Ecto neural progenitor cell (in vitro differentiated cells): ENCODE results near the gene NNMT.

Experiments
- DNase-seq: peaks from one replicate; pipeline ENCODE4 v3.0.0-alpha.2; 2018; ENCODE audit warnings: low spot score

NNMT gene

GRCh38 chr11:114348200-114349191, 52.3 kb downstream of the NNMT start:
- DNase-seq: no peak

- no peak for DNase-seq
These were observed 53.8 kb downstream of the NNMT start for GRCh38 chr11:114350022-114350421.

GRCh38 chr11:114353443-114353842, 57.2 kb downstream of the NNMT start:
- no peak for DNase-seq

- DNase-seq: no peak
These were observed 57.9 kb downstream of the NNMT start for GRCh38 chr11:114354076-114354475.

GRCh38 chr11:114358716-114359115, 62.5 kb downstream of the NNMT start:
- no peak for DNase-seq

- DNase-seq: no peak
These were observed 63.1 kb downstream of the NNMT start for GRCh38 chr11:114359342-114359741.

GRCh38 chr11:114362326-114362725, 66.1 kb downstream of the NNMT start:
- DNase-seq: no peak

- DNase-seq: no peak
These were observed 66.8 kb downstream of the NNMT start for GRCh38 chr11:114362958-114363357.
